H9 (cell line): ENCODE results near the gene ABHD5. TPM values are rescaled to one million over a fixed set of nuclear protein-coding genes. Genes with fewer than 3 reads are reported as not detected.

Experiments
- DNase-seq: peaks from one replicate; pipeline ENCODE4 v3.0.0-alpha.2; 2017
- H2AFZ ChIP-seq: one replicate; pipeline ENCODE4 v1.6.1; 2013; ENCODE audit warnings: mild to moderate bottlenecking, low read length, control low read depth, moderate library complexity
- H2AK5ac ChIP-seq: 2 replicates; pipeline ENCODE4 v1.6.1; 2013; ENCODE audit warnings: low read length, control low read depth, mixed read lengths; ENCODE audit not compliant: insufficient read length
- H2BK120ac ChIP-seq: one replicate; pipeline ENCODE4 v1.6.1; 2013; ENCODE audit warnings: low read depth, mild to moderate bottlenecking, low read length, control low read depth, inconsistent platforms; ENCODE audit not compliant: poor library complexity, severe bottlenecking
- H2BK12ac ChIP-seq: 2 replicates; pipeline ENCODE4 v1.6.1; 2013; ENCODE audit warnings: low read length, control low read depth, mixed read lengths, low read depth; ENCODE audit not compliant: insufficient read length
- H2BK15ac ChIP-seq: 2 replicates; pipeline ENCODE4 v1.6.1; 2013; ENCODE audit warnings: low read depth, low read length, control low read depth
- H2BK20ac ChIP-seq: one replicate; pipeline ENCODE4 v1.6.1; 2013; ENCODE audit warnings: low read depth, mild to moderate bottlenecking, low read length, control low read depth, inconsistent platforms; ENCODE audit not compliant: poor library complexity, severe bottlenecking
- H2BK5ac ChIP-seq: 2 replicates; pipeline ENCODE4 v1.6.1; 2013; ENCODE audit warnings: low read length, control low read depth, mixed read lengths; ENCODE audit not compliant: insufficient read length
- H3K14ac ChIP-seq: 2 replicates; pipeline ENCODE4 v1.6.1; 2013; ENCODE audit warnings: low read length, control low read depth; ENCODE audit not compliant: insufficient read depth
- H3K18ac ChIP-seq: 2 replicates; pipeline ENCODE4 v1.6.1; 2013; ENCODE audit warnings: low read depth, mild to moderate bottlenecking, mixed read lengths, low read length, control low read depth; ENCODE audit not compliant: insufficient read length
- H3K23ac ChIP-seq: 2 replicates; pipeline ENCODE4 v1.6.1; 2013; ENCODE audit warnings: low read length, control low read depth, mixed read lengths, low read depth; ENCODE audit not compliant: insufficient read length
- H3K23me2 ChIP-seq: 2 replicates; pipeline ENCODE4 v1.6.1; 2013; ENCODE audit warnings: low read depth, mild to moderate bottlenecking, mixed read lengths, low read length, control low read depth; ENCODE audit not compliant: insufficient read length, poor library complexity, severe bottlenecking
- H3K27ac ChIP-seq: 2 replicates; pipeline ENCODE4 v1.5.1; 2013; ENCODE audit warnings: low read length, control low read depth, mixed read lengths, low read depth; ENCODE audit not compliant: insufficient read length
- H3K27me3 ChIP-seq: 2 replicates; pipeline ENCODE4 v1.6.1; 2013; ENCODE audit warnings: low read length, control low read depth, inconsistent platforms; ENCODE audit not compliant: insufficient read depth
- H3K4ac ChIP-seq: 2 replicates; pipeline ENCODE4 v1.6.1; 2013; ENCODE audit warnings: low read depth, mild to moderate bottlenecking, control low read depth, inconsistent platforms, low read length, moderate library complexity
- H3K4me1 ChIP-seq: 2 replicates; pipeline ENCODE4 v1.6.1; 2013; ENCODE audit warnings: low read length, control low read depth, inconsistent platforms; ENCODE audit not compliant: insufficient read depth
- H3K4me2 ChIP-seq: 2 replicates; pipeline ENCODE4 v1.6.1; 2013; ENCODE audit warnings: low read length, control low read depth, mixed read lengths; ENCODE audit not compliant: insufficient read length, insufficient read depth
- H3K56ac ChIP-seq: 2 replicates; pipeline ENCODE4 v1.6.1; 2013; ENCODE audit warnings: low read depth, mild to moderate bottlenecking, mixed read lengths, low read length, control low read depth; ENCODE audit not compliant: insufficient read length
- H3K79me1 ChIP-seq: 2 replicates; pipeline ENCODE4 v1.6.1; 2013; ENCODE audit warnings: low read depth, mild to moderate bottlenecking, moderate library complexity, low read length, control low read depth, inconsistent platforms; ENCODE audit not compliant: insufficient read depth, poor library complexity, severe bottlenecking
- H3K79me2 ChIP-seq: 2 replicates; pipeline ENCODE4 v1.6.1; 2013; ENCODE audit warnings: low read length, control low read depth, inconsistent platforms; ENCODE audit not compliant: insufficient read depth
- H3K9ac ChIP-seq: 2 replicates; pipeline ENCODE4 v1.6.1; 2013; ENCODE audit warnings: low read length, control low read depth, mixed read lengths; ENCODE audit not compliant: insufficient read length; ENCODE audit errors: extremely low read depth
- H3K9me3 ChIP-seq: one replicate; pipeline ENCODE4 v1.6.1; 2013; ENCODE audit warnings: low read depth, low read length, inconsistent platforms; ENCODE audit not compliant: control insufficient read depth
- H3T11ph ChIP-seq: one replicate; pipeline ENCODE4 v1.6.1; 2013; ENCODE audit warnings: mild to moderate bottlenecking, low read length, control low read depth, inconsistent platforms
- H4K20me1 ChIP-seq: one replicate; pipeline ENCODE4 v1.6.1; 2013; ENCODE audit not compliant: control insufficient read depth, insufficient read length, insufficient read depth
- H4K5ac ChIP-seq: 2 replicates; pipeline ENCODE4 v1.6.1; 2013; ENCODE audit warnings: low read depth, mild to moderate bottlenecking, mixed read lengths, low read length, control low read depth; ENCODE audit not compliant: insufficient read length
- H4K8ac ChIP-seq: replicated peaks from 2 replicates; pipeline ENCODE4 v1.6.1; 2013; ENCODE audit warnings: low read length, control low read depth, mixed read lengths, low read depth; ENCODE audit not compliant: insufficient read length
- H4K91ac ChIP-seq: 2 replicates; pipeline ENCODE4 v1.6.1; 2013; ENCODE audit warnings: low read depth, mild to moderate bottlenecking, moderate library complexity, mixed read lengths, low read length, control low read depth; ENCODE audit not compliant: insufficient read length
- H3K27ac Mint-ChIP-seq, 3 experiments: 2 replicates in 2 of 3; 3 replicates in 1 of 3; pipeline ENCODE4 v1.8.0; 2020 to 2021; ENCODE audit warnings: mixed read lengths in 3 of 3, mild to moderate bottlenecking in 1 of 3, moderate library complexity in 1 of 3
- H3K27me3 Mint-ChIP-seq: 2 replicates; pipeline ENCODE4 v1.8.0; 2021; ENCODE audit warnings: low read depth, mild to moderate bottlenecking, moderate library complexity, mixed read lengths
- H3K36me3 Mint-ChIP-seq, 3 experiments: 2 replicates in 2 of 3; 3 replicates in 1 of 3; pipeline ENCODE4 v1.8.0; 2020 to 2021; ENCODE audit warnings: low read depth in 3 of 3, mixed read lengths in 3 of 3; ENCODE audit not compliant: insufficient read depth in 1 of 3
- H3K4me1 Mint-ChIP-seq, 2 experiments: 2 replicates each; pipeline ENCODE4 v1.8.0; 2020; ENCODE audit warnings: mixed read lengths in 2 of 2
- H3K4me3 Mint-ChIP-seq, 2 experiments: 2 replicates in 1 of 2; 3 replicates in 1 of 2; pipeline ENCODE4 v1.8.0; 2020 to 2021; ENCODE audit warnings: mild to moderate bottlenecking in 2 of 2, mixed read lengths in 2 of 2, moderate library complexity in 1 of 2
- H3K9me3 Mint-ChIP-seq, 2 experiments: 2 replicates in 1 of 2; 3 replicates in 1 of 2; pipeline ENCODE4 v1.8.0; 2020; ENCODE audit warnings: mild to moderate bottlenecking in 2 of 2, mixed read lengths in 2 of 2, moderate library complexity in 1 of 2
- WGBS: extraction: QIAGEN DNeasy Blood & Tissue Kit; methylation state at CpG from one replicate; pipeline ENCODE4 v1.1.7; 2013; ENCODE audit warnings: missing lambda C conversion rate, low lambda C conversion rate, mixed read lengths; ENCODE audit not compliant: insufficient read length; ENCODE audit errors: extremely low coverage; 5-methylcytosine and 5-hydroxymethylcytosine counted together
- total RNA-seq: library from RNA; stranded (reverse); gene quantifications from 2 replicates; pipeline ENCODE4 v1.2.1, GENCODE V29; 2021
- TF ChIP-seq, protein P1 (sequence below): fragments of 200-600 bp; sonication (generic); conservative IDR thresholded peaks from 3 replicates; pipeline ENCODE4 v1.8.0; 2021; ENCODE audit warnings: antibody characterized with exemption, mild to moderate bottlenecking

Gene ABHD5
- total RNA-seq, 1 experiment from 2014 or later: 13.1 TPM

DNA sequence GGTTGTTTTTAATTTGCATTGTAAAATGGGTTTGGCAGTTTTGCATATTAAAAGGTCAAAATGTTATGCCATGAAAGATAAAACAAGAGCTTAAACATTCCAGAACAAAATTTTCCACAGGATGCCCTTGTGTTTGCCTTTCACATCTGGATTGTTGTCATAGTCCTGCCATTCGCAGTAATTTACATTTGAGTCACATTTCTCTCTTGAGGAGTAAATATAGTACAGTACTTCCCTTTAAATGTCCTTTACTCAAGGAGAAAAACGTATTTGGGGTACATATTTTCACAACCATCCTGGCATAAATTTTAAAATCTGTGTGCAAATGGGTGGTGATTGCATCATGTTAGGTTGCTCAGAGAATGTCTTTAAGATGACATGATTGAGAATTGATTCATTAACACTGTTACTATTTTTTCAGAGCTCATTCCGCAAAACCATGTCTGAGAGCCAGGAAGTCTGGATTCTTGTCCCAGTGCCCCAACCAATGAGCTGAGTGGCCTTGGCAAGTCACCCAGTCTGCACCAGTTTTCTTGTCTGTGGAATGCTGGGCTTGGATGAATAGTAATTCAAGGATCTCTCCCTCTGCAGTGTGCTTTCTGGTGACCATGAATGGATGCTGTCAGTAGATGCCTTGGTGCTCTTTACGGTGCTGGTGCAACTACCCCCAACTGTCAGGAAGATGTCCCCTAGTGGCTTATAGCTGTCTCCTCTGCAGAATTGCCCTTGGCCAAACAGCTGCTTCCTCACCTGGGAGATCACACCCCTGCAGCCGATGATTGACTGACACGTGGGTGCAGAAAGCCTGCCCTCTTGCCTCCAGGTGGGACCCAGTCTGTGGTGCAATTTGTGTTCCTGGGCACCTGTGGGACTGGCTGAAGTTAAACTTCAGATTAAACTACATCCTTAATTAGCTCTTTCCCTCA, 43.0 kb downstream of the ABHD5 start:
- no peak overlapping the region for H3K4ac ChIP-seq
- H3K79me1 ChIP-seq: no peaks in the 10 kb centered on the region
- H4K20me1 ChIP-seq: no peaks in the 10 kb centered on the region
- no peaks in the 10 kb centered on the region for H3K23me2 ChIP-seq
- no peak overlapping the region for H2BK5ac ChIP-seq
- no peak overlapping the region for H3K56ac ChIP-seq
- H3K27ac ChIP-seq: no peak overlapping the region
- H2AFZ ChIP-seq: no peak overlapping the region
- Mint-ChIP-seq H3K4me1 (peaks cover 15% of the 10 kb centered on the region in 2 experiments), H3K27ac (no peak overlapping the region), H3K9me3 (no peaks in the 10 kb centered on the region), H3K4me3 (no peak overlapping the region), H3K36me3 (peaks cover 0 to 3% (median 2%) of the 10 kb centered on the region in 3 experiments; a peak in 3 of 7 replicates), H3K27me3 (no peaks in the 10 kb centered on the region)
- TF ChIP-seq, protein P1, sequence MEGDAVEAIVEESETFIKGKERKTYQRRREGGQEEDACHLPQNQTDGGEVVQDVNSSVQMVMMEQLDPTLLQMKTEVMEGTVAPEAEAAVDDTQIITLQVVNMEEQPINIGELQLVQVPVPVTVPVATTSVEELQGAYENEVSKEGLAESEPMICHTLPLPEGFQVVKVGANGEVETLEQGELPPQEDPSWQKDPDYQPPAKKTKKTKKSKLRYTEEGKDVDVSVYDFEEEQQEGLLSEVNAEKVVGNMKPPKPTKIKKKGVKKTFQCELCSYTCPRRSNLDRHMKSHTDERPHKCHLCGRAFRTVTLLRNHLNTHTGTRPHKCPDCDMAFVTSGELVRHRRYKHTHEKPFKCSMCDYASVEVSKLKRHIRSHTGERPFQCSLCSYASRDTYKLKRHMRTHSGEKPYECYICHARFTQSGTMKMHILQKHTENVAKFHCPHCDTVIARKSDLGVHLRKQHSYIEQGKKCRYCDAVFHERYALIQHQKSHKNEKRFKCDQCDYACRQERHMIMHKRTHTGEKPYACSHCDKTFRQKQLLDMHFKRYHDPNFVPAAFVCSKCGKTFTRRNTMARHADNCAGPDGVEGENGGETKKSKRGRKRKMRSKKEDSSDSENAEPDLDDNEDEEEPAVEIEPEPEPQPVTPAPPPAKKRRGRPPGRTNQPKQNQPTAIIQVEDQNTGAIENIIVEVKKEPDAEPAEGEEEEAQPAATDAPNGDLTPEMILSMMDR: peak; percentile 21; the same call in 1 of the 3 replicates
- H3K4me1 ChIP-seq: peaks cover 9% of the 10 kb centered on the region; the same call in 1 of the 2 replicates
- no peak overlapping the region for H2BK120ac ChIP-seq
- no peak overlapping the region for H4K8ac ChIP-seq
- DNase-seq: peak; percentile 56
- H3K9ac ChIP-seq: no peak overlapping the region
- H4K91ac ChIP-seq: no peak overlapping the region
- H2AK5ac ChIP-seq: no peak overlapping the region
- H3K18ac ChIP-seq: no peak overlapping the region
- no peak overlapping the region for H2BK12ac ChIP-seq
- H3K14ac ChIP-seq: no peak overlapping the region
- H3K9me3 ChIP-seq: no peaks in the 10 kb centered on the region
- no peak overlapping the region for H3K23ac ChIP-seq
- no peaks in the 10 kb centered on the region for H3K79me2 ChIP-seq
- no peak overlapping the region for H3K4me2 ChIP-seq
- no peak overlapping the region for H2BK15ac ChIP-seq
- no CpG with 5 or more reads among the region's 6 CpGs for WGBS
- H2BK20ac ChIP-seq: no peak overlapping the region
- no peak overlapping the region for H3T11ph ChIP-seq
- no peak overlapping the region for H4K5ac ChIP-seq
- H3K27me3 ChIP-seq: no peaks in the 10 kb centered on the region
